Gastrocnemius medialis (tissue), 4 donors: ENCODE data around the gene SPEM2.

Experiments used
- POLR2A ChIP-seq, 2 donors: fragments of 450-650 bp; IDR thresholded peaks; one replicate each; pipeline ENCODE4 v1.6.1; 2017; ENCODE audit warnings: antibody characterized with exemption in 2 of 2, mild to moderate bottlenecking in 2 of 2, moderate library complexity in 2 of 2
- TF ChIP-seq, protein P1 (sequence below), 5 experiments: fragments of 450-650 bp in 3 of 5; fragments of 200-600 bp in 2 of 5; sonication (generic) in 2 of 5; IDR thresholded peaks in 4 of 5; conservative IDR thresholded peaks in 1 of 5; 1 replicate in 4 of 5; 2 replicates in 1 of 5; pipeline ENCODE4 v1.5.1; 2016 to 2019; ENCODE audit warnings: antibody characterized with exemption in 5 of 5, mild to moderate bottlenecking in 3 of 5, moderate library complexity in 3 of 5

DNA sequence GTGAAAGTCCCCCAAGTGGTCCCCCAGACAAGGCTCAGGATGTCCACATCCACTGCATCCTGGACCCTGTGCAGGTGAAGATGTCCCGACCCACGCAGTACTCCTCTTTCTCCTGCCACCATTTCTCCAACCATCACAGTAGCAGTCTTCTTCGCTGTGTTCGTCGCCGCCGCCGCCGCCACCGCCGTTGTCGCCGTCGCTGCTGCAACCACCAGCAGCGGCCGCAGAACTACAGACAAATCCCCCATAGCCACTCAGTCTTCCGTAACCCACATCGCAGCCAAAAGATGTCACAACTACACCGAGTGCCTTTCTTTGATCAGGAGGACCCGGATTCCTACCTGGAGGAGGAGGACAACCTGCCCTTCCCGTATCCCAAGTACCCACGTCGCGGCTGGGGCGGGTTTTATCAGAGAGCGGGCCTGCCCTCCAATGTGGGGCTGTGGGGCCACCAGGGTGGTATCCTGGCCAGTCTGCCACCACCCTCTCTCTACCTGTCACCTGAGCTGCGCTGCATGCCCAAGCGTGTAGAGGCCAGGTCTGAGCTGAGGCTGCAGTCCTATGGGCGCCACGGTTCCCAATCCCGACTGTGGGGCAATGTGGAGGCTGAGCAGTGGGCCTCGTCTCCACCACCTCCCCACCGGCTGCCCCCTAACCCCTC, 917 bp downstream of the SPEM2 start:
- TF ChIP-seq, protein P1, sequence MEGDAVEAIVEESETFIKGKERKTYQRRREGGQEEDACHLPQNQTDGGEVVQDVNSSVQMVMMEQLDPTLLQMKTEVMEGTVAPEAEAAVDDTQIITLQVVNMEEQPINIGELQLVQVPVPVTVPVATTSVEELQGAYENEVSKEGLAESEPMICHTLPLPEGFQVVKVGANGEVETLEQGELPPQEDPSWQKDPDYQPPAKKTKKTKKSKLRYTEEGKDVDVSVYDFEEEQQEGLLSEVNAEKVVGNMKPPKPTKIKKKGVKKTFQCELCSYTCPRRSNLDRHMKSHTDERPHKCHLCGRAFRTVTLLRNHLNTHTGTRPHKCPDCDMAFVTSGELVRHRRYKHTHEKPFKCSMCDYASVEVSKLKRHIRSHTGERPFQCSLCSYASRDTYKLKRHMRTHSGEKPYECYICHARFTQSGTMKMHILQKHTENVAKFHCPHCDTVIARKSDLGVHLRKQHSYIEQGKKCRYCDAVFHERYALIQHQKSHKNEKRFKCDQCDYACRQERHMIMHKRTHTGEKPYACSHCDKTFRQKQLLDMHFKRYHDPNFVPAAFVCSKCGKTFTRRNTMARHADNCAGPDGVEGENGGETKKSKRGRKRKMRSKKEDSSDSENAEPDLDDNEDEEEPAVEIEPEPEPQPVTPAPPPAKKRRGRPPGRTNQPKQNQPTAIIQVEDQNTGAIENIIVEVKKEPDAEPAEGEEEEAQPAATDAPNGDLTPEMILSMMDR (IDR thresholded peaks at IDR 0.05 in 4 of 5, conservative IDR thresholded peaks at IDR 0.05 in 1 of 5) = no peak
- no peak for TF ChIP-seq POLR2A (IDR thresholded peaks at IDR 0.05)
